HEK293 (cell line): ENCODE data around the gene MMAB.

Experiments used
- CTCF ChIA-PET: fragments of 350-600 bp; formaldehyde crosslinking; extraction: SDS; loops from one replicate; lab custom pipeline; 2021; ENCODE audit warnings: antibody characterized with exemption; lab: Yijun Ruan, JAX
- POLR2A ChIA-PET: fragments of 300-600 bp; formaldehyde crosslinking; extraction: SDS; loops from one replicate; lab custom pipeline; 2020; ENCODE audit warnings: antibody characterized with exemption, inconsistent platforms; lab: Yijun Ruan, JAX
- H3K27ac ChIP-seq: fragments of 200-500 bp; sonication (Bioruptor generic); 2 replicates; pipeline ENCODE4 v1.5.1; 2014; ENCODE audit warnings: low read depth, low read length, control low read depth, inconsistent platforms; ENCODE audit errors: extremely low read depth
- H3K36me3 ChIP-seq, 2 experiments: fragments of 200-500 bp in 1 of 2; sonication (Bioruptor generic) in 1 of 2; 1 replicate in 1 of 2; 2 replicates in 1 of 2; pipeline ENCODE4 v1.5.1; 2014 to 2017; ENCODE audit warnings: inconsistent platforms in 2 of 2, low read length in 2 of 2; ENCODE audit not compliant: control insufficient read depth in 2 of 2, insufficient read depth in 1 of 2
- H3K4me1 ChIP-seq: fragments of 200-500 bp; sonication (Bioruptor generic); 2 replicates; pipeline ENCODE4 v1.5.1; 2014; ENCODE audit warnings: mild to moderate bottlenecking, low read length, inconsistent platforms; ENCODE audit not compliant: control insufficient read depth, insufficient read depth
- H3K4me3 ChIP-seq: 2 replicates; pipeline ENCODE4 v1.5.1; 2011; ENCODE audit warnings: low read depth, mild to moderate bottlenecking, control low read depth, low read length, moderate library complexity
- H3K9me3 ChIP-seq: fragments of 200-500 bp; sonication (Bioruptor generic); 2 replicates; pipeline ENCODE4 v1.5.1; 2014; ENCODE audit warnings: low read depth, low read length, inconsistent platforms; ENCODE audit not compliant: control insufficient read depth, insufficient read depth
- BCL11A ChIP-seq: fragments of 450-650 bp; formaldehyde crosslinking; IDR thresholded peaks from 2 replicates; pipeline ENCODE4 v1.5.1; 2016; ENCODE audit warnings: low read depth, missing biosample characterization, missing genetic modification characterization
- BCL11B ChIP-seq: fragments of 450-650 bp; formaldehyde crosslinking; IDR thresholded peaks from 2 replicates; pipeline ENCODE4 v1.5.1; 2016; ENCODE audit warnings: low read depth, missing biosample characterization, missing genetic modification characterization
- GLI4 ChIP-seq: fragments of 450-650 bp; formaldehyde crosslinking; IDR thresholded peaks from 2 replicates; pipeline ENCODE4 v1.5.1; 2016; ENCODE audit warnings: missing biosample characterization, missing genetic modification characterization
- IKZF3 ChIP-seq: fragments of 450-650 bp; IDR thresholded peaks from 2 replicates; pipeline ENCODE4 v1.5.0; 2018; ENCODE audit warnings: missing biosample characterization, mild to moderate bottlenecking, missing genetic modification characterization, moderate library complexity
- KLF1 ChIP-seq: fragments of 450-650 bp; formaldehyde crosslinking; IDR thresholded peaks from 2 replicates; pipeline ENCODE4 v1.5.1; 2016; ENCODE audit warnings: missing biosample characterization, missing genetic modification characterization
- KLF16 ChIP-seq: fragments of 450-650 bp; formaldehyde crosslinking; IDR thresholded peaks from 2 replicates; pipeline ENCODE4 v1.5.1; 2017; ENCODE audit warnings: missing biosample characterization, missing genetic modification characterization
- MYNN ChIP-seq: fragments of 450-650 bp; formaldehyde crosslinking; IDR thresholded peaks from 2 replicates; pipeline ENCODE4 v1.5.1; 2016; ENCODE audit warnings: missing biosample characterization, missing genetic modification characterization, borderline replicate concordance
- MZF1 ChIP-seq: fragments of 450-650 bp; formaldehyde crosslinking; IDR thresholded peaks from 2 replicates; pipeline ENCODE4 v1.5.1; 2017; ENCODE audit warnings: missing biosample characterization, missing genetic modification characterization, borderline replicate concordance
- PRDM10 ChIP-seq: fragments of 450-650 bp; formaldehyde crosslinking; IDR thresholded peaks from 2 replicates; pipeline ENCODE4 v1.5.1; 2016; ENCODE audit warnings: missing biosample characterization, missing genetic modification characterization
- PRDM4 ChIP-seq: fragments of 450-650 bp; formaldehyde crosslinking; IDR thresholded peaks from 2 replicates; pipeline ENCODE4 v1.5.1; 2017; ENCODE audit warnings: missing biosample characterization, missing genetic modification characterization
- REPIN1 ChIP-seq: fragments of 450-650 bp; formaldehyde crosslinking; IDR thresholded peaks from 2 replicates; pipeline ENCODE4 v1.5.1; 2017; ENCODE audit warnings: missing biosample characterization, missing genetic modification characterization, low read depth
- SP3 ChIP-seq: fragments of 450-650 bp; formaldehyde crosslinking; IDR thresholded peaks from 2 replicates; pipeline ENCODE4 v1.5.1; 2016; ENCODE audit warnings: missing biosample characterization, missing genetic modification characterization
- ZBTB26 ChIP-seq: fragments of 450-650 bp; formaldehyde crosslinking; optimal IDR thresholded peaks from 2 replicates; pipeline ENCODE3; 2016; ENCODE audit warnings: missing biosample characterization, mild to moderate bottlenecking, missing genetic modification characterization
- ZBTB49 ChIP-seq: fragments of 450-650 bp; formaldehyde crosslinking; IDR thresholded peaks from 2 replicates; pipeline ENCODE4 v1.5.1; 2016; ENCODE audit warnings: missing biosample characterization, missing genetic modification characterization, low read depth
- ZNF140 ChIP-seq: fragments of 450-650 bp; formaldehyde crosslinking; IDR thresholded peaks from 2 replicates; pipeline ENCODE4 v1.5.1; 2016; ENCODE audit warnings: missing biosample characterization, missing genetic modification characterization
- ZNF169 ChIP-seq: fragments of 450-650 bp; formaldehyde crosslinking; IDR thresholded peaks from 2 replicates; pipeline ENCODE4 v1.5.1; 2016; ENCODE audit warnings: missing biosample characterization, missing genetic modification characterization
- ZNF18 ChIP-seq: fragments of 450-650 bp; formaldehyde crosslinking; IDR thresholded peaks from 2 replicates; pipeline ENCODE4 v1.5.1; 2016; ENCODE audit warnings: missing biosample characterization, missing genetic modification characterization
- ZNF184 ChIP-seq: fragments of 450-650 bp; IDR thresholded peaks from 2 replicates; pipeline ENCODE4 v1.5.1; 2018; ENCODE audit warnings: missing biosample characterization, mild to moderate bottlenecking, missing genetic modification characterization
- ZNF23 ChIP-seq: fragments of 450-650 bp; formaldehyde crosslinking; IDR thresholded peaks from 2 replicates; pipeline ENCODE4 v1.5.1; 2016; ENCODE audit warnings: missing biosample characterization, missing genetic modification characterization, borderline replicate concordance
- ZNF239 ChIP-seq: fragments of 450-650 bp; formaldehyde crosslinking; IDR thresholded peaks from 2 replicates; pipeline ENCODE4 v1.5.1; 2016; ENCODE audit warnings: missing biosample characterization, missing genetic modification characterization
- ZNF335 ChIP-seq: fragments of 450-650 bp; formaldehyde crosslinking; conservative IDR thresholded peaks from 2 replicates; pipeline ENCODE4 v1.5.1; 2016; ENCODE audit warnings: missing biosample characterization, missing genetic modification characterization
- ZNF473 ChIP-seq: fragments of 450-650 bp; formaldehyde crosslinking; IDR thresholded peaks from 2 replicates; pipeline ENCODE4 v1.5.1; 2017; ENCODE audit warnings: missing biosample characterization, missing genetic modification characterization
- ZNF488 ChIP-seq: fragments of 450-650 bp; formaldehyde crosslinking; IDR thresholded peaks from 2 replicates; pipeline ENCODE4 v1.5.1; 2016; ENCODE audit warnings: missing biosample characterization, missing genetic modification characterization
- ZNF530 ChIP-seq: fragments of 450-650 bp; formaldehyde crosslinking; IDR thresholded peaks from 2 replicates; pipeline ENCODE4 v1.5.1; 2016; ENCODE audit warnings: low read depth, missing biosample characterization, missing genetic modification characterization

The MMAB gene

GRCh38 chr12:109592195-109592904, 19.0 kb upstream of the MMAB start (continued):
- TF ChIP-seq MZF1 (tag by site-specific recombination) (no peak), ZNF184 (tag by site-specific recombination) (no peak), GLI4 (tag by site-specific recombination) (no peak), BCL11B (no peak), KLF1 (tag by site-specific recombination) (no peak), ZNF239 (tag by site-specific recombination) (no peak), ZNF140 (no peak), PRDM10 (tag by site-specific recombination) (no peak), ZNF488 (tag by site-specific recombination) (no peak)
- TF ChIP-seq, all 188 proteins: peak for 0

GRCh38 chr12:109591041-109591440, 17.7 kb upstream of the MMAB start:
- H3K9me3 ChIP-seq, result no peaks in the 10 kb centered on the region
- no peak overlapping the region for H3K27ac ChIP-seq
- H3K4me3 ChIP-seq, result no peak overlapping the region
- H3K4me1 ChIP-seq, result no peaks in the 10 kb centered on the region
- peaks cover 0 to 18% of the 10 kb centered on the region in 2 experiments; a peak in 2 of 3 replicates for H3K36me3 ChIP-seq
- ChIA-PET POLR2A (no interaction called here), CTCF (no interaction called here)
- TF ChIP-seq MYNN (tag by site-specific recombination), result no peak
- TF ChIP-seq ZNF23 (tag by site-specific recombination), result no peak
- TF ChIP-seq ZNF530 (tag by site-specific recombination), result no peak
- no peak for TF ChIP-seq ZNF335 (tag by site-specific recombination)
- TF ChIP-seq BCL11A (tag by site-specific recombination), result no peak
- no peak for TF ChIP-seq IKZF3 (tag by site-specific recombination)
- TF ChIP-seq SP3, result no peak
- no peak for TF ChIP-seq ZBTB26 (tag by site-specific recombination)
- no peak for TF ChIP-seq PRDM4 (tag by site-specific recombination)
- TF ChIP-seq ZBTB49 (tag by site-specific recombination), result no peak
- no peak for TF ChIP-seq ZNF18 (tag by site-specific recombination)
- no peak for TF ChIP-seq ZNF473 (tag by site-specific recombination)
- TF ChIP-seq ZNF169 (tag by site-specific recombination), result no peak
- TF ChIP-seq KLF16, result no peak
- no peak for TF ChIP-seq REPIN1 (tag by site-specific recombination)
